ENCODE data around the gene ASCC2.

DNA sequence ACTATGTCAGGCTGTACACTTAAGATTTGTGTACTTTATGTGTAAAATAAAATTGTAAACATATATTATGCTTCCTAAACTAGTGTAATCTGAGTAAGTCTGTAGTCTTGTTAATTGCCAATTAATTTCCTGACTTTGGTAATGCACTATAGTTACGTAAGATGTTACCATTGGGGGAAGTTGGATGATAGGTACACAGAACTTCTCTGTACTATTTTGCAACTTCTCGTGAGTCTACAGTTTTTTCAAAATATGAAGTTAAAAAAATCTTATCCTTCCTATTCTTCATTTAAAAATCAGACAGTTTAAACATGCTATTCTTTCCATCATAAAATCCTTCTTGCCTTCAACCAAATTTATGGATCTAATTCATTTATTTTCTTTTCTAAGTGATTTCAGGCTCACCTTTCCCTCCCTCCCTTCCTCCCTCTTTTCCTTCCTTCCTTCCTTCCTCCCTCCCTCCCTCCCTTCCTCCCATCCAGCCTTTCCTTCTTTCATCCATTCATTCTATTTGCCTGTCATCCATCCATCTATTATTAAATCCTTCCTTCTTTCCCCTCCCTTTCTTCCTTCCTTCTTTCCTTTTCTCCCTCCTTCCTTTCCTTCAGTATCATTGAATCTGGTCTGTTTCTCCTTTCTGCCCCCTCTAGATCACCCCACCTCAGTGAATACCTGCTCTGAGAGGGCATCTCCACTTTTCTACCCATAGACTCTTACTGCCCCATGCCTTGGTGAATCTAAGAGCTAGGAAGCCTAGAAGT lies 22.1 kb upstream of the ASCC2 start:
- no peak for TF ChIP-seq BHLHE40 (IDR thresholded peaks at IDR 0.05; ENCODE audit: low read depth, low read length)
- TF ChIP-seq, protein P1, sequence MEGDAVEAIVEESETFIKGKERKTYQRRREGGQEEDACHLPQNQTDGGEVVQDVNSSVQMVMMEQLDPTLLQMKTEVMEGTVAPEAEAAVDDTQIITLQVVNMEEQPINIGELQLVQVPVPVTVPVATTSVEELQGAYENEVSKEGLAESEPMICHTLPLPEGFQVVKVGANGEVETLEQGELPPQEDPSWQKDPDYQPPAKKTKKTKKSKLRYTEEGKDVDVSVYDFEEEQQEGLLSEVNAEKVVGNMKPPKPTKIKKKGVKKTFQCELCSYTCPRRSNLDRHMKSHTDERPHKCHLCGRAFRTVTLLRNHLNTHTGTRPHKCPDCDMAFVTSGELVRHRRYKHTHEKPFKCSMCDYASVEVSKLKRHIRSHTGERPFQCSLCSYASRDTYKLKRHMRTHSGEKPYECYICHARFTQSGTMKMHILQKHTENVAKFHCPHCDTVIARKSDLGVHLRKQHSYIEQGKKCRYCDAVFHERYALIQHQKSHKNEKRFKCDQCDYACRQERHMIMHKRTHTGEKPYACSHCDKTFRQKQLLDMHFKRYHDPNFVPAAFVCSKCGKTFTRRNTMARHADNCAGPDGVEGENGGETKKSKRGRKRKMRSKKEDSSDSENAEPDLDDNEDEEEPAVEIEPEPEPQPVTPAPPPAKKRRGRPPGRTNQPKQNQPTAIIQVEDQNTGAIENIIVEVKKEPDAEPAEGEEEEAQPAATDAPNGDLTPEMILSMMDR (conservative IDR thresholded peaks at IDR 0.05; ENCODE audit: low read depth, low read length) = no peak

Data from IMR-90 (cell line).